Ecto neural progenitor cell (in vitro differentiated cells): ENCODE data around the gene ASTL.

Source experiments
- DNase-seq: peaks from one replicate; pipeline ENCODE4 v3.0.0-alpha.2; 2018; ENCODE audit warnings: low spot score

Gene ASTL

DNA sequence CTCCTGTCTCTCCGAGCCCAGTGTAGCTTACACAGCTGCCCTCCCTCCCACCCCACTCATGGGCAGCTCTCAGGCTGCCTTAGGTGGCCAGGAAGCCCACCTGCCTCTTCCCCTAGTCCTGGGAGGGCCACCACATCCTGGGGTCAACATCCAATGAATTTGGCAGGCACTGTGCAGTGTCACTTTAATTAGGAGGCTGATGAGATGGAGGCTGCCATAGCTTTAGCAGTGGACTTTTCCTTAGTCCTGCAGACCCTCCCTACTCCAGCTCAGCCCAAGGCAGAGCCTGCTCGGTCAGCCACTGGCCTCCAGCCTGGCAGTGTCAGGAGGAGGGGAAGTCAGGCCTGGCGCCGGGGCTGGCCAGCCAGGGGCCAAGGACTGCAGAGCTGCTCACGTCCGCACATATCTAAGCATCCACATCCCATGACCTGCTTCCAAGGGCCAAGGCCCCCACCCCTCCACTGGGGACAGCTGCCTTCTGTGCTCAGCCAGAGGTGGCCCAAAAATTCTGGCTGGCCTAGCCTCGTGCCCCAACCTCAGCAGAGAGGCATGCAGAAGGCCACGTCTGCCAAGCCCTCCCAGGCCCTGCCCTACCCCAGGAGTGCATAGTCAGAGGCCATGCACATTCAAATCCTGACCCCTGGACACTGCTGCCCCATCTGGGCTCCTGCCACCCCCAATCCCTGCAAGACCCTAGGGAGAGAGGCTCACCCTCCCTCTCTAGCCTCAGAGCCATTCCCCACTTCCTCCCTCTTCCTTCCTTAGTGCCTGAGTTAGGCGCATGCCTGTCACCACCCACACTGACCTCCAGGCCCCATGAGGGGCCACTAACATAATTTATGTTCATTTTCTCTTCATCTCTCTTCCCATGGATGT is 55.0 kb downstream of the ASTL start:
- DNase-seq: no peak

DNA sequence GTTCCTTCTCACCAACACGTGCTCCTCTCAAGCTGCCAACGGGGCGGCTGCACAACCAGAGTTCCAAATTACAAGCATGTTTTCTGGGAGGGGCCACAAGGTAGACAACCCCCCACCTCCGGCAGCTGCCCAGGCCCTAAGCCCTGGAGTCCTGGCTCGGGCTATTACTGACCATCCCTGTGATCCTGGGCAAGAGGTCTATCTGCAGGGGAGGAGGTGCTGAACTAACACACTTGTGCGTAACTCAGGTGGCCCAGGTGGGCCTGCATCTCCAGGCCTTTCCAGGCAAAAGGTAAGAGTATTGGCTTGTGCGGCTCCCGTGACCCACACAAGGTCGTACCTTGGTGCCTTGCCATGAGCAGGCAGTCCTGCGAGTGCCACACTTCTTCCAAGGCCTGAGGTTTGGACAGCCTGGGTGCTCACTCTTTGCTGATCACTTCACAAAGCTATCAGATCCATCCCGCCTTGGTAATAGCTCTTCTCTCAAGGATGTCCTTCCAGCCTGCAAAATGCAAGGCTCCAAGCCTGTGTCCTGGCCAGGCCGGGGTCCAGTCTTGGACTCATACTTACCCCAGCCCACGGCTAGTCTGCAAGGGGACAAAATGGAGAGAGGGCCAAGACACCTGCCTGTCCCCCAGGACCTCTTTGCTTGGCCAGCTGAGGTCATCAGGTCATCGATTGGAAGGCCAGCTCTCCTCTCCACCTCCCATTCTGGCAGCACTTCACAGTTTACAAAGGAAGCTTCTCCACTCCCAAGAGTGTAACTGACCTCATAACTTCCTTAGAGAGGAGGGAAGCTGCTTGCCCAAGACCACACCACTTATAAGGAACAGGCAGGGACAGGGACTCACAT is 55.9 kb downstream of the ASTL start:
- no peak for DNase-seq

DNA sequence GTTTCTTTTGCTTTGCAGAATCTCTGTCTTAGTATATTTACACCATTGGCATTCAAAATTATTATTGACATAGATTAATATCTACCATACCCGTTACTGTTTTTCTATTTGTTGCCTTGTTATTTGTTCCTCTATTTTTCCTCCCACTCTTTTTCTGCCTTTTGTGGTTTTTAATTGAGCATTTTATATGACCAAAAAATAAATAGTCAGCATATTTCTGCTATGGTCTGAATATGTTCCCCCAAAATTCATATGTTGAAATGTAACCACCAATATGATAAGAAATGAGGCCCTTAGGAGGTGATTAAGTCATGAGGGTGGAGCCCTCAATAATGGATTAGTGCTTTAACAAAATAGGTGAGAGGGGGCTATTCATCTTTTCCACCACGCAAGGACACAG is 57.3 kb downstream of the ASTL start:
- no peak for DNase-seq

DNA sequence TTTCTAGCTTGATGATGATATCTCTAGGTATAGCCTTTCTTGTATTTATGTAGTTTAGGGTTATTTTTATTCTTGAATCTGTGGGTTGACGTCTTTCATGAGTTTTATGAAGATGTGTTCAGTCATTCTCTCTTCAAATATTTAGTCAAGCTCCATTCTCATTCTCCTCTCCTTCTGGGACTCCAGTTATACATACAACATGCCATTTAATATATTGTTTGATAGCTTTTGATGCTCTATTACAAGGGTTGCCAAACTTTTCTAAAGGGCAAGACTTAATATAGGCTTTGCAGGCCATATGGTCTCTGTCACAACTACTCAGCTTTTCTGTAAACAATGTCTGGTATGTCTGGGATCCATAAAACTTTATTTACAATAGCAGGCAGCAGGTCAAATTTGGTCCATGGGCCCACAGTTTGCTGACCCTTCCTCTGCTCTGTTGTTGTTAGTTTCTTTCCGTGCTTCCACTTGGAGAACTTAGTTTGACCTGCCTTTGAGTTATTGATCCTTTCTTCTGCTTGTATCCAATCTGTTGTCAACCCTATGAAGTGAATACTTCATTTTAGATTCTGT is 63.0 kb downstream of the ASTL start:
- DNase-seq: no peak

DNA sequence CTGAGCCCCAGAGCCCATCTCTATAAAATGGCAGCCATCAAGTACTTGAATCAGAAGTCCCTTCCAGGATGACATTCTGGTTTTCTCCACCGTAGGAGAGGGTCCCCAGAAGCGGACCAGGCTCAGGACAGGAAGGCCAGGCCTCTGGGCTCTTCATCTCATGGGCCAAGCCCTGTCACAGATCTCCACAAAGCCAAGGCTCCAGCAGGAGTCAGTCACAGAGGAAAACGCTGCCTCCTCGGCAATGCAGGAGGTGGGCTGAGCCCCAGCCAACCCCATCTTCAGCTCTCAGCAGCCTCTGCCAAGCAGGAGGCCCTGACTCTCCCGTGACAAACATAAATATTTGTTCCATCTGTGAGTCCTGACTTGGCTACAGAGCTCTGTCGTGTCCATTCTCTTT is 64.1 kb downstream of the ASTL start:
- DNase-seq: no peak

DNA sequence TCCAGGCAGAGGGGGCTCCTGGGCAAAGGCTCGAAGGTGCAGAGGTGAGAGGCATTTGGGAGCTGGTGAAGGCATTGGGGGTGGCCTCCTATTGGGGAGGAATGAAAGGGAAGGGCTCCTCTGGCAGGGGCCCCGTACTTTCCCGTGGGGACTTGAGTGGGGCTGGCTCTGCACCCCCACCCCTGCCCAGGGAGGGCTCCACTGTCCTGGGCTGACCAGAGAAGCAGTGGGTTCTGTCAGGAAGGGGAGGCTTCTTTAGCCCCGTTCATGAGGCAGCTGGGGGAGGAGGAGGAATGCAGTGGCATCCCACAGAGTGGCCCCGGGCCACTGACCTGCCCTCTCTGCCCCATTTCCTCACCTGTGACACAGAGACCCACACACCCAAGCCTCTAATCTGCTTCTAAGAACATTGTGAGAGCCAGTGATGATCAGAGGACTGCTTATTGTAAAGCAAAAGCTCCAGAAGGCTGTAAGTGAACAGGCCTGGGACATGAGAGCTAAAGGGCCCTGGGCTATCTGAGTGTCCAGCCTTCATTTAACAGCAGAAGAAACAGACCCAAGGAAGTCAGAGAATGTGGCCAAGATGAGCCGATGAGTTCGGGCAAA is 65.0 kb downstream of the ASTL start:
- no peak for DNase-seq
